ENCODE measurements around the gene PPP2R2C.

GRCh38 chr4:6421397-6421796 lies 51.0 kb downstream of the PPP2R2C start:
- TF ChIP-seq CTCF (IDR thresholded peaks at IDR 0.05; ENCODE audit: low read depth, low read length) (no peak), MAX (IDR thresholded peaks at IDR 0.05; ENCODE audit: low read depth, low read length) (no peak), POLR2A (IDR thresholded peaks at IDR 0.05; ENCODE audit: extremely low read depth, insufficient read length) (no peak)

All from NB4 (cell line).